HEK293 (cell line): ENCODE results near the gene ADGRL1.
A peak's percentile ranks its signal among the peaks of the same experiment; 100 is the strongest.
"Not testable (repeated sequence)": the region's sequence is repeated elsewhere in the genome, so short reads cannot be mapped to it uniquely, and the experiment has no call there.

Experiments
- CTCF ChIA-PET: fragments of 350-600 bp; formaldehyde crosslinking; extraction: SDS; loops from one replicate; lab custom pipeline; 2021; ENCODE audit warnings: antibody characterized with exemption; lab: Yijun Ruan, JAX
- POLR2A ChIA-PET: fragments of 300-600 bp; formaldehyde crosslinking; extraction: SDS; loops from one replicate; lab custom pipeline; 2020; ENCODE audit warnings: antibody characterized with exemption, inconsistent platforms; lab: Yijun Ruan, JAX
- H3K27ac ChIP-seq: fragments of 200-500 bp; sonication (Bioruptor generic); 2 replicates; pipeline ENCODE4 v1.5.1; 2014; ENCODE audit warnings: low read depth, low read length, control low read depth, inconsistent platforms; ENCODE audit errors: extremely low read depth
- H3K36me3 ChIP-seq, 2 experiments: fragments of 200-500 bp in 1 of 2; sonication (Bioruptor generic) in 1 of 2; 1 replicate in 1 of 2; 2 replicates in 1 of 2; pipeline ENCODE4 v1.5.1; 2014 to 2017; ENCODE audit warnings: inconsistent platforms in 2 of 2, low read length in 2 of 2; ENCODE audit not compliant: control insufficient read depth in 2 of 2, insufficient read depth in 1 of 2
- H3K4me1 ChIP-seq: fragments of 200-500 bp; sonication (Bioruptor generic); 2 replicates; pipeline ENCODE4 v1.5.1; 2014; ENCODE audit warnings: mild to moderate bottlenecking, low read length, inconsistent platforms; ENCODE audit not compliant: control insufficient read depth, insufficient read depth
- H3K4me3 ChIP-seq: 2 replicates; pipeline ENCODE4 v1.5.1; 2011; ENCODE audit warnings: low read depth, mild to moderate bottlenecking, control low read depth, low read length, moderate library complexity
- H3K9me3 ChIP-seq: fragments of 200-500 bp; sonication (Bioruptor generic); 2 replicates; pipeline ENCODE4 v1.5.1; 2014; ENCODE audit warnings: low read depth, low read length, inconsistent platforms; ENCODE audit not compliant: control insufficient read depth, insufficient read depth
- GLIS1 ChIP-seq: fragments of 450-650 bp; formaldehyde crosslinking; IDR thresholded peaks from 2 replicates; pipeline ENCODE4 v1.5.1; 2016; ENCODE audit warnings: missing biosample characterization, missing genetic modification characterization
- PRDM1 ChIP-seq: fragments of 450-650 bp; formaldehyde crosslinking; IDR thresholded peaks from 2 replicates; pipeline ENCODE4; 2016; ENCODE audit warnings: missing biosample characterization, missing genetic modification characterization
- YY1 ChIP-seq: fragments of 450-650 bp; formaldehyde crosslinking; IDR thresholded peaks from 2 replicates; pipeline ENCODE4 v1.5.1; 2018; ENCODE audit warnings: missing biosample characterization, missing genetic modification characterization
- YY2 ChIP-seq: fragments of 450-650 bp; formaldehyde crosslinking; IDR thresholded peaks from 2 replicates; pipeline ENCODE4 v1.5.1; 2016; ENCODE audit warnings: missing biosample characterization, missing genetic modification characterization
- ZBTB1 ChIP-seq: fragments of 450-650 bp; formaldehyde crosslinking; IDR thresholded peaks from 2 replicates; pipeline ENCODE4 v1.5.1; 2016; ENCODE audit warnings: missing biosample characterization, missing genetic modification characterization
- ZFHX2 ChIP-seq: fragments of 450-650 bp; formaldehyde crosslinking; conservative IDR thresholded peaks from 2 replicates; pipeline ENCODE4 v1.5.1; 2016; ENCODE audit warnings: missing biosample characterization, missing genetic modification characterization
- ZNF596 ChIP-seq: fragments of 450-650 bp; IDR thresholded peaks from 2 replicates; pipeline ENCODE4 v1.5.0; 2018; ENCODE audit warnings: missing biosample characterization, mild to moderate bottlenecking, missing genetic modification characterization, moderate library complexity
- ZNF76 ChIP-seq: fragments of 450-650 bp; formaldehyde crosslinking; IDR thresholded peaks from 2 replicates; pipeline ENCODE4; 2016; ENCODE audit warnings: low read depth, missing biosample characterization, missing genetic modification characterization, borderline replicate concordance
- TF ChIP-seq, protein P1 (sequence below): fragments of 450-650 bp; formaldehyde crosslinking; IDR thresholded peaks from 2 replicates; pipeline ENCODE4 v1.5.1; 2016; ENCODE audit warnings: missing biosample characterization, missing genetic modification characterization
- TF ChIP-seq, protein P2 (sequence below): fragments of 450-650 bp; formaldehyde crosslinking; IDR thresholded peaks from 2 replicates; pipeline ENCODE4 v1.5.1; 2016; ENCODE audit warnings: missing biosample characterization, missing genetic modification characterization, borderline replicate concordance
- TF ChIP-seq, protein P3 (sequence below): fragments of 450-650 bp; formaldehyde crosslinking; IDR thresholded peaks from 2 replicates; pipeline ENCODE4 v1.5.1; 2016; ENCODE audit warnings: missing biosample characterization, missing genetic modification characterization

Gene ADGRL1

DNA sequence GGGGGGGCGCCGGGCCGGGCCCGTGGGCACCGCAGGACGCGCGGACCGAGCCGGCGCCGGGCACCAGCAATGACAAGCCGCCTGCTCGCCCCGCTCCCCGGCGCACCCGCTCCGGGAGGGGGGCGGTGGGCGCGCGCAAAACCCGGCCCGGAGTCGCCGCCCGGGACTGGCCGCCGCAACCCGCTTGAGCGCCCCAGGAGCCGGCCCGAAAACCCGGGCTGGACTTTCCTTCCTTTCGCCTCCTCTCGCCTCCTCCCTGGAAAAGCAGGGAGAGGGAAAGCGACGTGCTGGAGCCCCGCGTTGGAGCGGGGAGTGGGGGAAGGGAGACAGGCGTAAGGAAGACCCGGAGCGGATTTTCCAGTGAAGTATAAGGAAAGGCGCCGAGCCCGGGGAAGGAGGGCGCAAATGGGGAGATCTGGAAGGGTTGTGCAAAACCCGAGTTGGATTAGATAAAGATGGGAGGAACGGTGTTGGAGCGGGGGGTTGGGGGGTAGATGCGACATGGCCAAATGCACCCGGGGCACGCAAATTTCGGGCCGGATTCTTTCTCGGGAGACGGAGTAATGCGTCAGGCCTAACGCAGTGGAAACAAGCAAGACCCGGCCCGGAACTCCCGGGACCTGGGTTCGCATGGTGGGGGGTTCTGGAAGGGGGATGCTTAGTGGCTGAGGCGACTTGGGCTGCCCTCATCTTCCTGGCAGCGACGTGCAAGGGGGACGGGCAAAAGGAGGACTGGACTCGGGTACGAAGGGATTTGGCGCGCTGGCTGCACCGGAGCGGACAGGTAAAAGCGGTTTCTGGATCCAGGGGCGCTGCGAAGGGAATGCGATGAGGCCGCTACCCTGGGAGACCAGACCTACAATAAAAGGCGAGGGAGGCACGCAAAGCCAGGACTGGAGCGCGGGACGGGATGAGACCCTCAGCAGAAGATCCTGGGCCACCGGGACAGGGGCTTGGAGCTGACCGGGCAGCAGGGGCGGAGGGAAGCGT is 1.1 kb upstream of the ADGRL1 start (continued):
- TF ChIP-seq, protein P1, sequence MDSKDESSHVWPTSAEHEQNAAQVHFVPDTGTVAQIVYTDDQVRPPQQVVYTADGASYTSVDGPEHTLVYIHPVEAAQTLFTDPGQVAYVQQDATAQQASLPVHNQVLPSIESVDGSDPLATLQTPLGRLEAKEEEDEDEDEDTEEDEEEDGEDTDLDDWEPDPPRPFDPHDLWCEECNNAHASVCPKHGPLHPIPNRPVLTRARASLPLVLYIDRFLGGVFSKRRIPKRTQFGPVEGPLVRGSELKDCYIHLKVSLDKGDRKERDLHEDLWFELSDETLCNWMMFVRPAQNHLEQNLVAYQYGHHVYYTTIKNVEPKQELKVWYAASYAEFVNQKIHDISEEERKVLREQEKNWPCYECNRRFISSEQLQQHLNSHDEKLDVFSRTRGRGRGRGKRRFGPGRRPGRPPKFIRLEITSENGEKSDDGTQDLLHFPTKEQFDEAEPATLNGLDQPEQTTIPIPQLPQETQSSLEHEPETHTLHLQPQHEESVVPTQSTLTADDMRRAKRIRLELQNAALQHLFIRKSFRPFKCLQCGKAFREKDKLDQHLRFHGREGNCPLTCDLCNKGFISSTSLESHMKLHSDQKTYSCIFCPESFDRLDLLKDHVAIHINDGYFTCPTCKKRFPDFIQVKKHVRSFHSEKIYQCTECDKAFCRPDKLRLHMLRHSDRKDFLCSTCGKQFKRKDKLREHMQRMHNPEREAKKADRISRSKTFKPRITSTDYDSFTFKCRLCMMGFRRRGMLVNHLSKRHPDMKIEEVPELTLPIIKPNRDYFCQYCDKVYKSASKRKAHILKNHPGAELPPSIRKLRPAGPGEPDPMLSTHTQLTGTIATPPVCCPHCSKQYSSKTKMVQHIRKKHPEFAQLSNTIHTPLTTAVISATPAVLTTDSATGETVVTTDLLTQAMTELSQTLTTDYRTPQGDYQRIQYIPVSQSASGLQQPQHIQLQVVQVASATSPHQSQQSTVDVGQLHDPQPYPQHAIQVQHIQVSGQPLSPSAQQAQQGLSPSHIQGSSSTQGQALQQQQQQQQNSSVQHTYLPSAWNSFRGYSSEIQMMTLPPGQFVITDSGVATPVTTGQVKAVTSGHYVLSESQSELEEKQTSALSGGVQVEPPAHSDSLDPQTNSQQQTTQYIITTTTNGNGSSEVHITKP (tag by site-specific recombination): peak; percentile 74
- 0 out of 2 replicates have a peak, but pooled peaks have one; percentile 11 for TF ChIP-seq ZBTB1 (tag by site-specific recombination)
- peak; percentile 97 for TF ChIP-seq GLIS1
- TF ChIP-seq, protein P2, sequence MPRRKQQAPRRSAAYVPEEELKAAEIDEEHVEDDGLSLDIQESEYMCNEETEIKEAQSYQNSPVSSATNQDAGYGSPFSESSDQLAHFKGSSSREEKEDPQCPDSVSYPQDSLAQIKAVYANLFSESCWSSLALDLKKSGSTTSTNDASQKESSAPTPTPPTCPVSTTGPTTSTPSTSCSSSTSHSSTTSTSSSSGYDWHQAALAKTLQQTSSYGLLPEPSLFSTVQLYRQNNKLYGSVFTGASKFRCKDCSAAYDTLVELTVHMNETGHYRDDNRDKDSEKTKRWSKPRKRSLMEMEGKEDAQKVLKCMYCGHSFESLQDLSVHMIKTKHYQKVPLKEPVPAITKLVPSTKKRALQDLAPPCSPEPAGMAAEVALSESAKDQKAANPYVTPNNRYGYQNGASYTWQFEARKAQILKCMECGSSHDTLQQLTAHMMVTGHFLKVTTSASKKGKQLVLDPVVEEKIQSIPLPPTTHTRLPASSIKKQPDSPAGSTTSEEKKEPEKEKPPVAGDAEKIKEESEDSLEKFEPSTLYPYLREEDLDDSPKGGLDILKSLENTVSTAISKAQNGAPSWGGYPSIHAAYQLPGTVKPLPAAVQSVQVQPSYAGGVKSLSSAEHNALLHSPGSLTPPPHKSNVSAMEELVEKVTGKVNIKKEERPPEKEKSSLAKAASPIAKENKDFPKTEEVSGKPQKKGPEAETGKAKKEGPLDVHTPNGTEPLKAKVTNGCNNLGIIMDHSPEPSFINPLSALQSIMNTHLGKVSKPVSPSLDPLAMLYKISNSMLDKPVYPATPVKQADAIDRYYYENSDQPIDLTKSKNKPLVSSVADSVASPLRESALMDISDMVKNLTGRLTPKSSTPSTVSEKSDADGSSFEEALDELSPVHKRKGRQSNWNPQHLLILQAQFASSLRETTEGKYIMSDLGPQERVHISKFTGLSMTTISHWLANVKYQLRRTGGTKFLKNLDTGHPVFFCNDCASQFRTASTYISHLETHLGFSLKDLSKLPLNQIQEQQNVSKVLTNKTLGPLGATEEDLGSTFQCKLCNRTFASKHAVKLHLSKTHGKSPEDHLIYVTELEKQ (tag by site-specific recombination): peak; percentile 14; the same call in 1 of the 2 replicates
- peak; percentile 76 for TF ChIP-seq ZNF76 (tag by site-specific recombination)

DNA sequence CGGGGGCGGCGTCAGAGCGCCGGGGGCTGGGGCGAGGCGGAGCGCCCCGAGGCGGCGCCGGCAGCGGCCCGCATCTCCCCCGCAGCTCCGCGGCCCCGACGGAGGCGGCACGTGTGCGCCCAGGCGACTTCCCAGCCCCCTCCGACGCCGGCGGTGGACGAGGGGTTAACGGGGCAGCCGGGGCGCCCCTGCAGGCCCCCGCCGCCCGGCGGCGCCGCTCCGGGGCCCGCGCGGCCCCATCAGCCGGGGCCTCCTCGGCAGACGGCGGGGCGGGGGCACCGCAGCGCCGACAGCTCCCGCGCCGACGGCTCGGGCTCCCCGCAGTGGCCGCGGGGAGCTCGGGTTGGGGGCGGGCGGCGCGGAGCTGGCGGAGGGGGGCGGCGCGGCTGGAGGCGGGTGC is 339 bp upstream of the ADGRL1 start:
- Histone ChIP-seq H3K27ac (peak overlapping the region; percentile 79; the same call in 1 of the 2 replicates), H3K4me3 (peak overlapping the region; percentile 47)
- H3K9me3 ChIP-seq, H3K36me3 ChIP-seq, CTCF ChIA-PET, H3K4me1 ChIP-seq, POLR2A ChIA-PET: not testable (repeated sequence)

DNA sequence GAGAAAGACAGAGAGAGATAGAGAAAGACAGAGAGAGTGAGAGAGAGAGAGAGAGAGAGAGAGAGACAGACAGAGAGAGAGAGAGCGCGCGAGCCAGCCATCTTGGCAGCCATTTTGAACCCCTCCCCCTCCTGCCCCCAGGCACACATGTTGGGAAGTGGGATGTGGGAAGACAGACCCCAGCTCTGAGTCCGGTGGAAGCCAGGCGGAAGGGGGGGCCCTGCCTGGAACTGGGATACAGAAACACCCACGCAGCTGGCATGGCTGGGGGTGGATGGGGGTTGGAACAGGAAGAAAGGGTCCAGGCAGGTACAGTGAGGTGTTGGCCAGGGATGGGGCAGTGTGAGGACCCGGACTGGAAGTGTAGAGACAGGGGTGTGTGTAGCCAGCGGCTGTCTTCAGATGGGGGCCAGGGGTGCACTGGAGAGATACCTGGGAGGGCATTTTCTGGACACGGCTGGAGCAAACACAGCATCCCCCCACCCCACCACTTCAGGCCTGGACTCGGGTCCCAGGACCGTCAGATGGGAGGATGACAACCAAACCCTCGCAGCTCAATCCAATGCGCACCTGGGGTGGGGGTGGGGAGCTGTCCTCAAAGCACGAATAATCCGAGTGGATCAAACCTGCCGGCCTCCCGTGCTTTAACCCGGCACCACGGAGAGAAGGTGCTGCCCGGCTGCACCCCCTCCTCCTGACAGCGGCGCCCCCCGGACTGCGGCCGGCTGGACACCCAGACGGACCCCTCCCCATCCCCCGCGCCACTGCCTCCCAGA is 1.1 kb downstream of the ADGRL1 start:
- not testable (repeated sequence) for H3K27ac ChIP-seq, H3K4me1 ChIP-seq, H3K36me3 ChIP-seq, H3K9me3 ChIP-seq
- peak overlapping the region; percentile 47 for H3K4me3 ChIP-seq
- ChIA-PET CTCF (interaction anchor here (0.6 kb wide), 1 partner anchor 369 kb away, joined by 3 read pairs; no protein-coding TSS in a partner anchor), POLR2A (interaction anchor here (0.6 kb wide), 1 partner anchor 283 kb away, joined by 3 read pairs; no protein-coding TSS in a partner anchor)
- TF ChIP-seq, protein P3, sequence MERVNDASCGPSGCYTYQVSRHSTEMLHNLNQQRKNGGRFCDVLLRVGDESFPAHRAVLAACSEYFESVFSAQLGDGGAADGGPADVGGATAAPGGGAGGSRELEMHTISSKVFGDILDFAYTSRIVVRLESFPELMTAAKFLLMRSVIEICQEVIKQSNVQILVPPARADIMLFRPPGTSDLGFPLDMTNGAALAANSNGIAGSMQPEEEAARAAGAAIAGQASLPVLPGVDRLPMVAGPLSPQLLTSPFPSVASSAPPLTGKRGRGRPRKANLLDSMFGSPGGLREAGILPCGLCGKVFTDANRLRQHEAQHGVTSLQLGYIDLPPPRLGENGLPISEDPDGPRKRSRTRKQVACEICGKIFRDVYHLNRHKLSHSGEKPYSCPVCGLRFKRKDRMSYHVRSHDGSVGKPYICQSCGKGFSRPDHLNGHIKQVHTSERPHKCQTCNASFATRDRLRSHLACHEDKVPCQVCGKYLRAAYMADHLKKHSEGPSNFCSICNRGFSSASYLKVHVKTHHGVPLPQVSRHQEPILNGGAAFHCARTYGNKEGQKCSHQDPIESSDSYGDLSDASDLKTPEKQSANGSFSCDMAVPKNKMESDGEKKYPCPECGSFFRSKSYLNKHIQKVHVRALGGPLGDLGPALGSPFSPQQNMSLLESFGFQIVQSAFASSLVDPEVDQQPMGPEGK (tag by site-specific recombination): 0 out of 2 replicates have a peak, but pooled peaks have one; percentile 13
- peak; percentile 55; the same call in 1 of the 2 replicates for TF ChIP-seq YY1 (tag by site-specific recombination)
- TF ChIP-seq ZFHX2 (tag by site-specific recombination): peak; percentile 54
- TF ChIP-seq PRDM1 (tag by site-specific recombination): 0 out of 2 replicates have a peak, but pooled peaks have one; percentile 29
- TF ChIP-seq, protein P1 (tag by site-specific recombination): peak; percentile 95
- peak; percentile 65; the same call in 1 of the 2 replicates for TF ChIP-seq YY2 (tag by site-specific recombination)
- TF ChIP-seq ZNF596: peak; percentile 96
